Measurements from ENCODE around the gene PRF1. TPM values are rescaled to one million over a fixed set of nuclear protein-coding genes. Genes with fewer than 3 reads are reported as not detected.

PRF1 gene
- total and polyA plus RNA-seq, 2 experiments from 2014 or later: not detected

GRCh38 chr10:70550459-70550858 lies 52.1 kb downstream of the PRF1 start:
- Histone ChIP-seq H3K4me2 (no peak overlapping the region), H4K20me1 (ENCODE audit: insufficient read depth, poor library complexity, severe bottlenecking) (no peaks in the 10 kb centered on the region), H3K36me3 (replicated peaks; ENCODE audit: insufficient read depth, low read depth) (no peaks in the 10 kb centered on the region), H3K9me2 (replicated peaks; ENCODE audit: insufficient read depth) (no peaks in the 10 kb centered on the region), H3K4me1 (ENCODE audit: insufficient read depth) (peaks cover 18% of the 10 kb centered on the region), H2AFZ (no peak overlapping the region), H3K27ac (no peak overlapping the region), H3K27me3 (no peaks in the 10 kb centered on the region), H3K9me3 (ENCODE audit: low read depth) (no peaks in the 10 kb centered on the region), H3K4me3 (no peak overlapping the region), H3K79me2 (no peaks in the 10 kb centered on the region)
- 85% methylated on average over 6 of the region's 6 CpGs for WGBS (ENCODE audit: low lambda C conversion rate, missing lambda C conversion rate)
- no peak for TF ChIP-seq CTCF (IDR thresholded peaks at IDR 0.05; ENCODE audit: poor library complexity)
- TF ChIP-seq EZH2phosphoT487 (IDR thresholded peaks at IDR 0.05; ENCODE audit: low read depth, severe bottlenecking, unreplicated experiment): no peak
- no peak for TF ChIP-seq EZH2 (IDR thresholded peaks at IDR 0.05; ENCODE audit: borderline replicate concordance)
- no peak for DNase-seq (ENCODE audit: low spot score)

GRCh38 chr10:70549962-70550458 lies 52.5 kb downstream of the PRF1 start:
- H3K9me3 ChIP-seq (ENCODE audit: low read depth): no peaks in the 10 kb centered on the region
- no peak for TF ChIP-seq EZH2phosphoT487 (IDR thresholded peaks at IDR 0.05; ENCODE audit: low read depth, severe bottlenecking, unreplicated experiment)
- peak; percentile 84 for TF ChIP-seq CTCF (IDR thresholded peaks at IDR 0.05; ENCODE audit: poor library complexity)
- H3K27ac ChIP-seq: no peak overlapping the region
- WGBS (ENCODE audit: low lambda C conversion rate, missing lambda C conversion rate): 97% methylated on average over 3 of the region's 3 CpGs
- H3K79me2 ChIP-seq: no peaks in the 10 kb centered on the region
- no peak overlapping the region for H2AFZ ChIP-seq
- no peaks in the 10 kb centered on the region for H4K20me1 ChIP-seq (ENCODE audit: insufficient read depth, poor library complexity, severe bottlenecking)
- peak; percentile 76 for DNase-seq (ENCODE audit: low spot score)
- H3K36me3 ChIP-seq (replicated peaks; ENCODE audit: insufficient read depth, low read depth): no peaks in the 10 kb centered on the region
- peaks cover 18% of the 10 kb centered on the region for H3K4me1 ChIP-seq (ENCODE audit: insufficient read depth)
- H3K9me2 ChIP-seq (replicated peaks; ENCODE audit: insufficient read depth): no peaks in the 10 kb centered on the region
- no peaks in the 10 kb centered on the region for H3K27me3 ChIP-seq
- no peak overlapping the region for H3K4me3 ChIP-seq
- no peak overlapping the region for H3K4me2 ChIP-seq

GRCh38 chr10:70549351-70549961 lies 53.1 kb downstream of the PRF1 start:
- Histone ChIP-seq H3K9me2 (replicated peaks; ENCODE audit: insufficient read depth) (no peaks in the 10 kb centered on the region), H3K9me3 (ENCODE audit: low read depth) (no peaks in the 10 kb centered on the region), H3K36me3 (replicated peaks; ENCODE audit: insufficient read depth, low read depth) (no peaks in the 10 kb centered on the region), H3K4me1 (ENCODE audit: insufficient read depth) (peaks cover 18% of the 10 kb centered on the region), H3K4me3 (no peak overlapping the region), H3K79me2 (no peaks in the 10 kb centered on the region), H3K27ac (no peak overlapping the region), H4K20me1 (ENCODE audit: insufficient read depth, poor library complexity, severe bottlenecking) (no peaks in the 10 kb centered on the region), H3K4me2 (no peak overlapping the region), H2AFZ (no peak overlapping the region), H3K27me3 (no peaks in the 10 kb centered on the region)
- WGBS (ENCODE audit: low lambda C conversion rate, missing lambda C conversion rate): 84% methylated on average over 12 of the region's 12 CpGs
- no peak for DNase-seq (ENCODE audit: low spot score)
- no peak for TF ChIP-seq EZH2phosphoT487 (IDR thresholded peaks at IDR 0.05; ENCODE audit: low read depth, severe bottlenecking, unreplicated experiment)
- no peak for TF ChIP-seq CTCF (IDR thresholded peaks at IDR 0.05; ENCODE audit: poor library complexity)
- TF ChIP-seq EZH2 (IDR thresholded peaks at IDR 0.05; ENCODE audit: borderline replicate concordance): no peak

Other genes with a start within 250 kb of the PRF1 start
- gene LRRC20, start 220.1 kb downstream of the PRF1 start, total RNA-seq: 7.2 and 8.2 TPM in 2 replicates
- 3.0 and 4.0 TPM in 2 replicates for gene LRRC20, start 220.1 kb downstream of the PRF1 start, polyA plus RNA-seq
- gene EIF4EBP2, start 198.6 kb downstream of the PRF1 start, total RNA-seq: 75.1 and 77.1 TPM in 2 replicates
- 37.4 and 43.1 TPM in 2 replicates for gene EIF4EBP2, start 198.6 kb downstream of the PRF1 start, polyA plus RNA-seq
- not detected in 2 replicates for gene NODAL, start 161.1 kb downstream of the PRF1 start, total RNA-seq
- not detected in 2 replicates for gene NODAL, start 161.1 kb downstream of the PRF1 start, polyA plus RNA-seq
- 1.1 and 2.2 TPM in 2 replicates for gene PALD1, start 124.0 kb downstream of the PRF1 start, total RNA-seq
- 1.1 and 1.3 TPM in 2 replicates for gene PALD1, start 124.0 kb downstream of the PRF1 start, polyA plus RNA-seq
- 0.60 and 0.87 TPM in 2 replicates for gene ADAMTS14, start 69.8 kb upstream of the PRF1 start, total RNA-seq
- 0.95 and 2.1 TPM in 2 replicates for gene ADAMTS14, start 69.8 kb upstream of the PRF1 start, polyA plus RNA-seq
- gene TBATA, start 182.6 kb upstream of the PRF1 start, total RNA-seq: not detected in 2 replicates
- gene TBATA, start 182.6 kb upstream of the PRF1 start, polyA plus RNA-seq: not detected in 2 replicates
- gene SGPL1, start 213.2 kb upstream of the PRF1 start, total RNA-seq: 36.8 and 43.5 TPM in 2 replicates
- gene SGPL1, start 213.2 kb upstream of the PRF1 start, polyA plus RNA-seq: 19.7 and 20.2 TPM in 2 replicates

All from hepatocyte (in vitro differentiated cells).